Nephron progenitor cell (in vitro differentiated cells): ENCODE data around the gene LGR6.

Experiments used
- DNase-seq: peaks from one replicate; pipeline ENCODE4 v3.0.0; 2021
- H3K27ac Mint-ChIP-seq: 2 replicates; pipeline ENCODE4 v1.8.0; 2021; ENCODE audit warnings: mild to moderate bottlenecking, moderate library complexity, mixed read lengths
- H3K27me3 Mint-ChIP-seq: 2 replicates; pipeline ENCODE4 v1.8.0; 2021; ENCODE audit warnings: mild to moderate bottlenecking, low read depth, mixed read lengths; ENCODE audit not compliant: poor library complexity
- H3K36me3 Mint-ChIP-seq: 2 replicates; pipeline ENCODE4 v1.8.0; 2021; ENCODE audit warnings: low read depth, mixed read lengths
- H3K4me1 Mint-ChIP-seq: 2 replicates; pipeline ENCODE4 v1.8.0; 2021; ENCODE audit warnings: mixed read lengths
- H3K4me3 Mint-ChIP-seq: 2 replicates; pipeline ENCODE4 v1.8.0; 2021; ENCODE audit warnings: mild to moderate bottlenecking, moderate library complexity, mixed read lengths
- H3K9me3 Mint-ChIP-seq: 2 replicates; pipeline ENCODE4 v1.8.0; 2021; ENCODE audit warnings: mild to moderate bottlenecking, moderate library complexity, mixed read lengths
- CTCF ChIP-seq: fragments of 200-600 bp; sonication (generic); IDR thresholded peaks from 2 replicates; pipeline ENCODE4 v1.5.0; 2021; ENCODE audit warnings: antibody characterized with exemption

LGR6 gene

GRCh38 chr1:202289009-202289408 is 95.4 kb downstream of the LGR6 start:
- Mint-ChIP-seq H3K4me3 (no peak overlapping the region), H3K27ac (no peak overlapping the region), H3K36me3 (no peaks in the 10 kb centered on the region), H3K4me1 (peaks cover 23% of the 10 kb centered on the region), H3K27me3 (peaks cover 18% of the 10 kb centered on the region), H3K9me3 (no peaks in the 10 kb centered on the region)
- no peak for TF ChIP-seq CTCF
- DNase-seq: no peak

GRCh38 chr1:202291001-202291400 is 97.4 kb downstream of the LGR6 start:
- DNase-seq: no peak
- no peak for TF ChIP-seq CTCF
- Mint-ChIP-seq H3K4me1 (peaks cover 25% of the 10 kb centered on the region), H3K4me3 (no peak overlapping the region), H3K27me3 (peaks cover 29% of the 10 kb centered on the region), H3K9me3 (no peaks in the 10 kb centered on the region), H3K36me3 (no peaks in the 10 kb centered on the region), H3K27ac (no peak overlapping the region)

GRCh38 chr1:202291961-202292712 is 98.5 kb downstream of the LGR6 start:
- Mint-ChIP-seq H3K9me3 (no peaks in the 10 kb centered on the region), H3K36me3 (no peaks in the 10 kb centered on the region), H3K27ac (no peak overlapping the region), H3K4me1 (peaks cover 19% of the 10 kb centered on the region), H3K27me3 (peaks cover 32% of the 10 kb centered on the region), H3K4me3 (no peak overlapping the region)
- TF ChIP-seq CTCF: no peak
- DNase-seq: no peak

GRCh38 chr1:202292773-202293172 is 99.2 kb downstream of the LGR6 start:
- no peak for TF ChIP-seq CTCF
- Mint-ChIP-seq H3K27me3 (peaks cover 32% of the 10 kb centered on the region), H3K4me3 (no peak overlapping the region), H3K9me3 (no peaks in the 10 kb centered on the region), H3K27ac (no peak overlapping the region), H3K4me1 (peaks cover 12% of the 10 kb centered on the region), H3K36me3 (no peaks in the 10 kb centered on the region)
- no peak for DNase-seq

GRCh38 chr1:202293569-202293968 is 100.0 kb downstream of the LGR6 start:
- TF ChIP-seq CTCF: no peak
- Mint-ChIP-seq H3K4me1 (peaks cover 6% of the 10 kb centered on the region), H3K36me3 (no peaks in the 10 kb centered on the region), H3K4me3 (no peak overlapping the region), H3K27me3 (peaks cover 34% of the 10 kb centered on the region), H3K27ac (no peak overlapping the region), H3K9me3 (no peaks in the 10 kb centered on the region)
- no peak for DNase-seq

GRCh38 chr1:202302166-202302565 is 108.6 kb downstream of the LGR6 start:
- H3K4me1 Mint-ChIP-seq: peaks cover 2% of the 10 kb centered on the region
- DNase-seq: no peak
- no peak overlapping the region for H3K27ac Mint-ChIP-seq
- H3K4me3 Mint-ChIP-seq: no peak overlapping the region
- H3K27me3 Mint-ChIP-seq: peaks cover 36% of the 10 kb centered on the region
- no peaks in the 10 kb centered on the region for H3K9me3 Mint-ChIP-seq
- TF ChIP-seq CTCF: no peak
- H3K36me3 Mint-ChIP-seq: no peaks in the 10 kb centered on the region
